OCI-LY7 (cell line): Measurements from ENCODE around the gene TBC1D2B. TPM values are rescaled to one million over a fixed set of nuclear protein-coding genes. Genes with fewer than 3 reads are reported as not detected.

ENCODE experiments used
- BruUV-seq: library from RNA; stranded (reverse); fragments of 400-500 nt; replicated peaks from 2 replicates; lab custom pipeline; 2021; lab: Mats Ljungman, UMichigan
- CTCF ChIA-PET: fragments of 300-600 bp; sonication (Branson Sonifier 250); formaldehyde crosslinking; loops from one replicate; lab custom pipeline; 2022; ENCODE audit warnings: antibody characterized with exemption; ENCODE audit not compliant: unreplicated experiment; lab: Charles Lee
- POLR2A ChIA-PET: fragments of 300-600 bp; sonication (Branson Sonifier 250); formaldehyde crosslinking; loops from one replicate; lab custom pipeline; 2022; ENCODE audit warnings: antibody characterized with exemption; lab: Charles Lee
- DNase-seq: peaks from one replicate; pipeline ENCODE4 v3.0.0-alpha.2; 2015; ENCODE audit warnings: low spot score
- H2AFZ ChIP-seq: fragments of 200-600 bp; sonication (generic), shearing (Covaris generic); 2 replicates; pipeline ENCODE4 v1.6.1; 2014; ENCODE audit warnings: mild to moderate bottlenecking, antibody characterized with exemption, low read length, moderate library complexity
- H3K27ac ChIP-seq: fragments of 200-600 bp; sonication (generic); 2 replicates; pipeline ENCODE4 v1.5.1; 2014; ENCODE audit warnings: mixed run types, low read depth, mild to moderate bottlenecking, moderate library complexity, low read length, inconsistent platforms; ENCODE audit not compliant: poor library complexity, severe bottlenecking
- H3K36me3 ChIP-seq: fragments of 200-600 bp; sonication (generic); 2 replicates; pipeline ENCODE4 v1.6.1; 2014; ENCODE audit warnings: mild to moderate bottlenecking, antibody characterized with exemption, low read length, moderate library complexity, mixed read lengths; ENCODE audit not compliant: insufficient read depth
- H3K4me1 ChIP-seq: fragments of 200-600 bp; sonication (generic); 2 replicates; pipeline ENCODE4 v1.5.1; 2014; ENCODE audit warnings: mild to moderate bottlenecking, low read length; ENCODE audit not compliant: insufficient read depth, poor library complexity, severe bottlenecking
- H3K4me2 ChIP-seq: fragments of 200-600 bp; sonication (generic); 2 replicates; pipeline ENCODE4 v1.6.1; 2014; ENCODE audit warnings: mild to moderate bottlenecking, low read length
- H3K4me3 ChIP-seq: fragments of 200-600 bp; sonication (generic); 2 replicates; pipeline ENCODE4 v1.5.1; 2014; ENCODE audit warnings: mild to moderate bottlenecking, low read depth, low read length; ENCODE audit not compliant: poor library complexity, severe bottlenecking
- H3K79me2 ChIP-seq: fragments of 200-600 bp; sonication (generic); 2 replicates; pipeline ENCODE4 v1.6.1; 2016; ENCODE audit warnings: low read depth, mild to moderate bottlenecking, low read length, moderate library complexity, mixed read lengths; ENCODE audit not compliant: insufficient read depth
- H3K9me2 ChIP-seq: fragments of 200-600 bp; sonication (generic); 2 replicates; pipeline ENCODE4 v1.6.1; 2016; ENCODE audit warnings: mild to moderate bottlenecking, low read length, mixed read lengths; ENCODE audit not compliant: insufficient read depth
- H3K9me3 ChIP-seq: fragments of 200-600 bp; sonication (generic); 2 replicates; pipeline ENCODE4 v1.6.1; 2014; ENCODE audit warnings: mild to moderate bottlenecking, mixed run types, low read length, mixed read lengths
- H4K20me1 ChIP-seq: fragments of 200-600 bp; sonication (generic); 2 replicates; pipeline ENCODE4 v1.6.1; 2014; ENCODE audit warnings: mild to moderate bottlenecking, antibody characterized with exemption, low read length, moderate library complexity, mixed read lengths; ENCODE audit not compliant: insufficient read depth
- EZH2phosphoT487 ChIP-seq: fragments of 200-600 bp; sonication (generic); IDR thresholded peaks from 2 replicates; pipeline ENCODE4 v1.6.1; 2018; ENCODE audit warnings: low read depth, borderline replicate concordance, mild to moderate bottlenecking, mixed run types, antibody characterized with exemption, low read length, moderate library complexity, mixed read lengths
- intact Hi-C: fragments of 100-400 bp; cut with micrococcal nuclease; formaldehyde crosslinking; loops from one replicate; pipeline ENCODE4 v1.10.0; 2022; ENCODE audit not compliant: unreplicated experiment
- total RNA-seq, 2 experiments: library from RNA; depleted of rRNA in 1 of 2; stranded (reverse); fragments of >200 nt in 1 of 2; shearing (Covaris generic) in 1 of 2; gene quantifications; 2 replicates each; pipeline ENCODE4 v1.2.3, GENCODE V29; 2014 to 2022
- TF ChIP-seq, protein P1 (sequence below): fragments of 200-600 bp; sonication (generic); conservative IDR thresholded peaks from 2 replicates; pipeline ENCODE4 v1.5.1; 2014; ENCODE audit warnings: mild to moderate bottlenecking, antibody characterized with exemption, low read length, moderate library complexity, mixed read lengths

The TBC1D2B gene
- total RNA-seq, 2 experiments from 2014 or later: 30.9 to 41.5 TPM

DNA sequence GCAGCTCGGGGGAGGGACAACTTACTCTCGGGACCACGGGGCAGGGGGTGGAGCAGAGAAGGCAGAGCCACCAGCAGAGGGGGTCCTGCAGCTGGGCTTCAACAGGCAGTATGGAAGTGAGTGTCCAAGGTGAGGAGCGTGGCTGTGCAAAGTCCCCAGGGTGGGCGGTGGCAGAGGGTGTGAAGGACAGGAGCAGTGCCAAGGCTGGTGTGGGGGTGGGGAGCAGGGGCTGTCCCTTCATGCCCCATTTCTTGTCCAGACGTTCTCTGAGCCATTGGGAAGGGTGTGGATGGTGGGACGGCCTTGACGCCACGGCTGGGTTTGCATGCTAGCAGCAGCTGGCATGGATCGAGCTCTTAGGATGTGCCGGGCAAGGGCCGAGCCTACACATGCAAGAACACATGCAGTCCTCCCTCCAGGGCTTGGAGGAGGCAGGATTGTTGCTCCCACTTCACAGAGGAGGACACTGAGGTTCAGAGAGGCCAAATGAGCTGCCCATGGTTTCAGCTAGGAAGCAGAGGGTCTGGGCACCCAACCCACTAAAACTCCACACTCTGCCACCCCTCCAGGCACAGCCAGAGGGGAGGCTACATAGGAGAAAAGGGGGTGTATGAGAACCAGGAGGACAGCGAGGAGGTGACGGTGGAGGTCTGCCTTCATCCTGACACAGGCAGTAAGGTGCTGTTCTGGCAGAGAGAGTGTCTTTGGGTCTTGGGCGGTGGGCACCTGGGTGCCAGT lies 93.6 kb downstream of the TBC1D2B start:
- no peak overlapping the region for H3K4me2 ChIP-seq
- CTCF ChIA-PET: no interaction called here

DNA sequence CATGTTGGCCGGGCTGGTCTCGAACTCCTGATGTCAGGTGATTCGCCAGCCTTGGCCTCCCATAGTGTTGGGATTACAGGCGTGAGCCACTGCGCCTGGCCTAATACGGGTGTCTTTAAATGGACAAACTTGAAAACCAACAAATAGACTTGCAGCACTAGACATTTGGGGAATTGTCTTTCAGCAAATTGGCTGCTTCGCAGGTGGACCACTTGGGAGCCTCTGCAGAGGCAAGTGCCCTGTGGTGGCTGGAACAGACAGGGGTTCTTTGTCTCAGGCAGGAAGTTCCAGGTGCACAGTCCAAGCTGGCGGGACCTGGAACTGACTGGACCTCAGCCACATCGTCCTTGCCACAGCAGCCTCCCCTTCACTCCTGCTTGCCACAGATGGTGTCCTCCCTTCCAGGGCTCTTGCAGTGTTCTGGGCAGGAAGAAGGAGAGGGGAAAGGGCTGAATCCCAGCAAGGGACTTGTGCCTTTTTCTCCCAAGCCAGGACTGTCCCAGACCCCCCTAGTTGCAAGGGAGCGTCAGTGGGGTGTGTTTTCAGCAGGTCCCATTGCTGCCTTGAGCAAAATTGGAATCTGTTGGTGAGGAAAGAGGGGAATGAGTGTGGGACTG lies 94.3 kb downstream of the TBC1D2B start:
- TF ChIP-seq EZH2phosphoT487: no peak
- TF ChIP-seq, protein P1, sequence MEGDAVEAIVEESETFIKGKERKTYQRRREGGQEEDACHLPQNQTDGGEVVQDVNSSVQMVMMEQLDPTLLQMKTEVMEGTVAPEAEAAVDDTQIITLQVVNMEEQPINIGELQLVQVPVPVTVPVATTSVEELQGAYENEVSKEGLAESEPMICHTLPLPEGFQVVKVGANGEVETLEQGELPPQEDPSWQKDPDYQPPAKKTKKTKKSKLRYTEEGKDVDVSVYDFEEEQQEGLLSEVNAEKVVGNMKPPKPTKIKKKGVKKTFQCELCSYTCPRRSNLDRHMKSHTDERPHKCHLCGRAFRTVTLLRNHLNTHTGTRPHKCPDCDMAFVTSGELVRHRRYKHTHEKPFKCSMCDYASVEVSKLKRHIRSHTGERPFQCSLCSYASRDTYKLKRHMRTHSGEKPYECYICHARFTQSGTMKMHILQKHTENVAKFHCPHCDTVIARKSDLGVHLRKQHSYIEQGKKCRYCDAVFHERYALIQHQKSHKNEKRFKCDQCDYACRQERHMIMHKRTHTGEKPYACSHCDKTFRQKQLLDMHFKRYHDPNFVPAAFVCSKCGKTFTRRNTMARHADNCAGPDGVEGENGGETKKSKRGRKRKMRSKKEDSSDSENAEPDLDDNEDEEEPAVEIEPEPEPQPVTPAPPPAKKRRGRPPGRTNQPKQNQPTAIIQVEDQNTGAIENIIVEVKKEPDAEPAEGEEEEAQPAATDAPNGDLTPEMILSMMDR: no peak
- Histone ChIP-seq H3K36me3 (no peaks in the 10 kb centered on the region), H3K4me1 (no peaks in the 10 kb centered on the region), H3K4me2 (no peak overlapping the region), H3K4me3 (no peak overlapping the region), H3K27ac (no peak overlapping the region), H3K79me2 (no peaks in the 10 kb centered on the region), H3K9me2 (no peaks in the 10 kb centered on the region), H3K9me3 (no peaks in the 10 kb centered on the region), H4K20me1 (no peaks in the 10 kb centered on the region), H2AFZ (no peak overlapping the region)
- intact Hi-C loops: no loop called here
- CTCF ChIA-PET: no interaction called here
- POLR2A ChIA-PET: no interaction called here
- no TSS peak for BruUV-seq
- DNase-seq: no peak

More for the DNA sequence above, 93.6 kb downstream of the TBC1D2B start:
- Histone ChIP-seq H2AFZ (no peak overlapping the region), H3K27ac (no peak overlapping the region), H3K79me2 (no peaks in the 10 kb centered on the region), H3K9me3 (no peaks in the 10 kb centered on the region), H3K4me3 (no peak overlapping the region), H4K20me1 (no peaks in the 10 kb centered on the region), H3K9me2 (no peaks in the 10 kb centered on the region), H3K36me3 (no peaks in the 10 kb centered on the region), H3K4me1 (no peaks in the 10 kb centered on the region)
- no peak for DNase-seq
- POLR2A ChIA-PET: no interaction called here
- TF ChIP-seq, protein P1: peak; percentile 42; the same call in 1 of the 2 replicates
- no peak for TF ChIP-seq EZH2phosphoT487
- BruUV-seq: no TSS peak
- intact Hi-C loops: no loop called here

DNA sequence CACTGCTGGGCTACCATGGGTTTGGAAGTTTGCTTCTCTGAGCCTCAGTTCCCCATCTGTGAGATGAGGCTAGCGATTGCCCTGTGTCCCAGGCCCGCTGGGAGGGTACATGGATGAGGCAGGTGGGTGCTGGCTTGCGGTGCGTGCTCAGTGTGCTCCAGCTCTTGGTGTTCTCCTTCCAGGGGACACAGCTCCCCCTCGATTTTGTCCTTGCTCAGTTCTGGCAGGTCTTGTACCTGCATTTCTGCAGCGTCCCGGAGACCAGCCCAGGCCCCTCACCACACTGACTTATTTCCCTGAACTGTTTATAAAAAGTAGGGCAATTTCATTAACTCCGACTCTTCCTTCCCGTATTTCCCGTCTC lies 95.4 kb downstream of the TBC1D2B start:
- Histone ChIP-seq H3K4me2 (no peak overlapping the region), H3K9me2 (no peaks in the 10 kb centered on the region), H2AFZ (no peak overlapping the region), H3K36me3 (no peaks in the 10 kb centered on the region), H3K79me2 (no peaks in the 10 kb centered on the region), H4K20me1 (no peaks in the 10 kb centered on the region), H3K4me1 (no peaks in the 10 kb centered on the region), H3K27ac (no peak overlapping the region), H3K9me3 (no peaks in the 10 kb centered on the region), H3K4me3 (no peak overlapping the region)
- POLR2A ChIA-PET: no interaction called here
- intact Hi-C loops: no loop called here
- no peak for TF ChIP-seq EZH2phosphoT487
- TF ChIP-seq, protein P1: no peak
- CTCF ChIA-PET: no interaction called here
- no peak for DNase-seq
- no TSS peak for BruUV-seq
